Lung (tissue), 12 donors: Measurements from ENCODE around the gene FOXP1. TPM values are rescaled to one million over a fixed set of nuclear protein-coding genes. Genes with fewer than 3 reads are reported as not detected.

Experiments
- ATAC-seq: fragments of 200-7000 bp; cut with Tn5 transposase; one replicate; pipeline ENCODE4 v1.9.1; 2020; ENCODE audit warnings: moderate number of reproducible peaks; ENCODE audit not compliant: insufficient read depth, low FRiP score
- DNase-seq, 3 donors: peaks; one replicate each; pipeline ENCODE4 v3.0.0-alpha.2; 2013 to 2017
- H3K27ac ChIP-seq, 2 donors: one replicate each; pipeline ENCODE4 v1.5.1; 2013; ENCODE audit warnings: mild to moderate bottlenecking in 2 of 2, moderate library complexity in 2 of 2, control low read depth in 1 of 2, inconsistent platforms in 1 of 2, low read depth in 1 of 2, low read length in 1 of 2
- H3K27me3 ChIP-seq, 3 donors: one replicate each; pipeline ENCODE4 v1.5.1; 2013; ENCODE audit warnings: low read length in 2 of 3; ENCODE audit not compliant: control insufficient read depth in 3 of 3, insufficient read depth in 3 of 3
- H3K36me3 ChIP-seq, 4 donors: one replicate each; pipeline ENCODE4 v1.5.1; 2013; ENCODE audit warnings: low read length in 4 of 4, mild to moderate bottlenecking in 1 of 4, moderate library complexity in 1 of 4; ENCODE audit not compliant: control insufficient read depth in 4 of 4, insufficient read depth in 4 of 4
- H3K4me1 ChIP-seq, 5 donors: one replicate each; pipeline ENCODE4 v1.5.1; 2013; ENCODE audit warnings: low read length in 5 of 5, mild to moderate bottlenecking in 2 of 5, moderate library complexity in 1 of 5; ENCODE audit not compliant: control insufficient read depth in 5 of 5, insufficient read depth in 5 of 5
- H3K4me3 ChIP-seq: one replicate; pipeline ENCODE4 v1.5.1; 2013; ENCODE audit warnings: mild to moderate bottlenecking, control low read depth, moderate library complexity
- H3K9ac ChIP-seq, 2 donors: one replicate each; pipeline ENCODE4 v1.5.1; 2013; ENCODE audit warnings: low read length in 2 of 2, control low read depth in 1 of 2; ENCODE audit not compliant: insufficient read depth in 1 of 2
- H3K9me3 ChIP-seq, 4 donors: one replicate each; pipeline ENCODE4 v1.5.1; 2013; ENCODE audit warnings: low read length in 3 of 4, mild to moderate bottlenecking in 1 of 4, moderate library complexity in 1 of 4; ENCODE audit not compliant: control insufficient read depth in 4 of 4, insufficient read depth in 3 of 4
- WGBS, 2 donors: extraction: QIAGEN DNeasy Blood & Tissue Kit; methylation state at CpG; one replicate each; pipeline ENCODE4 v1.1.7; 2013; 5-methylcytosine and 5-hydroxymethylcytosine counted together
- polyA plus RNA-seq, 2 donors: library from polyadenylated mRNA; stranded (reverse); fragments of 200-250 nt; gene quantifications; one replicate each; pipeline ENCODE4 v1.2.1, GENCODE V29; 2013
- total RNA-seq, 2 donors: library from RNA; depleted of rRNA in 1 of 2; stranded (reverse); fragments of >200 nt in 1 of 2; gene quantifications; one replicate each; pipeline ENCODE4 v1.2.1, GENCODE V29; 2014 to 2021
- TF ChIP-seq, protein P1 (sequence below): IDR thresholded peaks from 2 replicates; pipeline ENCODE4 v1.5.1; 2012; ENCODE audit warnings: mild to moderate bottlenecking; ENCODE audit errors: control extremely low read depth, extremely low read depth
- donor health status: control.
- donor health status: control.
- donor health status: Bipolar disorder and iron deficiency.
- donor health status: healthy.
- donor health status: DM: yes; HTN: yes; CAD: no.

Gene FOXP1
- total and polyA plus RNA-seq, 4 donors: 13.8 to 287 (median 73.9) TPM

GRCh38 chr3:71395927-71396695 is 187.4 kb downstream of the FOXP1 start:
- DNase-seq (no peak), ATAC-seq (peak; percentile 42)
- peaks cover 8 to 26% (median 20%) of the 10 kb centered on the region in 5 donors for H3K4me1 ChIP-seq
- H3K9ac ChIP-seq: no peak overlapping the region
- H3K4me3 ChIP-seq: no peak overlapping the region
- no peaks in the 10 kb centered on the region for H3K27me3 ChIP-seq
- TF ChIP-seq, protein P1, sequence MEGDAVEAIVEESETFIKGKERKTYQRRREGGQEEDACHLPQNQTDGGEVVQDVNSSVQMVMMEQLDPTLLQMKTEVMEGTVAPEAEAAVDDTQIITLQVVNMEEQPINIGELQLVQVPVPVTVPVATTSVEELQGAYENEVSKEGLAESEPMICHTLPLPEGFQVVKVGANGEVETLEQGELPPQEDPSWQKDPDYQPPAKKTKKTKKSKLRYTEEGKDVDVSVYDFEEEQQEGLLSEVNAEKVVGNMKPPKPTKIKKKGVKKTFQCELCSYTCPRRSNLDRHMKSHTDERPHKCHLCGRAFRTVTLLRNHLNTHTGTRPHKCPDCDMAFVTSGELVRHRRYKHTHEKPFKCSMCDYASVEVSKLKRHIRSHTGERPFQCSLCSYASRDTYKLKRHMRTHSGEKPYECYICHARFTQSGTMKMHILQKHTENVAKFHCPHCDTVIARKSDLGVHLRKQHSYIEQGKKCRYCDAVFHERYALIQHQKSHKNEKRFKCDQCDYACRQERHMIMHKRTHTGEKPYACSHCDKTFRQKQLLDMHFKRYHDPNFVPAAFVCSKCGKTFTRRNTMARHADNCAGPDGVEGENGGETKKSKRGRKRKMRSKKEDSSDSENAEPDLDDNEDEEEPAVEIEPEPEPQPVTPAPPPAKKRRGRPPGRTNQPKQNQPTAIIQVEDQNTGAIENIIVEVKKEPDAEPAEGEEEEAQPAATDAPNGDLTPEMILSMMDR: no peak
- no peaks in the 10 kb centered on the region for H3K9me3 ChIP-seq
- no peaks in the 10 kb centered on the region for H3K36me3 ChIP-seq
- WGBS, 2 donors: 54 to 59% methylated on average over 7 of the region's 7 CpGs
- peak overlapping the region in 1 of 2 donors; percentile 52 for H3K27ac ChIP-seq

DNA sequence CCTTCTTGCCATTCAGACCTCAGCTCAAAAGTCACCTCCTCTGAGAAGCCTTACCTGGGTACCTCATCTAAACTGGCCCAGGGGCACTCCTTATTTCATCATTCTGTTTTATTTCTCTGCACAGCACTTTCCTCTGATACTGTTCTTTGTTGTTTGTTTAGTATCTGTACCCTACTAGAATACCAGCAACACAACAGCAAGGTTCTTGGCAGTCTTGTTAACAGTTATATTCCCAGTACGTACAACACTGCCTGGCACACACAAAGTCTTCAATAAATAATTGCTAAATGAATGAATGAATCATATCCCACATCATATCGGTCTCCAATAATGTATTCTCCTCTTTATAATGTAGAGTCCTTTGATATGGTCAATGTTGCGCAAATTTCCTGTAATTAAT is 188.1 kb downstream of the FOXP1 start:
- Histone ChIP-seq H3K27me3 (no peaks in the 10 kb centered on the region), H3K36me3 (no peaks in the 10 kb centered on the region), H3K4me1 (peaks cover 8 to 29% (median 21%) of the 10 kb centered on the region in 5 donors), H3K4me3 (no peak overlapping the region), H3K9ac (no peak overlapping the region), H3K27ac (no peak overlapping the region), H3K9me3 (no peaks in the 10 kb centered on the region)
- TF ChIP-seq, protein P1: no peak
- WGBS, 2 donors: 64 to 71% methylated on average over 3 of the region's 3 CpGs
- ATAC-seq: no peak
- no peak for DNase-seq

DNA sequence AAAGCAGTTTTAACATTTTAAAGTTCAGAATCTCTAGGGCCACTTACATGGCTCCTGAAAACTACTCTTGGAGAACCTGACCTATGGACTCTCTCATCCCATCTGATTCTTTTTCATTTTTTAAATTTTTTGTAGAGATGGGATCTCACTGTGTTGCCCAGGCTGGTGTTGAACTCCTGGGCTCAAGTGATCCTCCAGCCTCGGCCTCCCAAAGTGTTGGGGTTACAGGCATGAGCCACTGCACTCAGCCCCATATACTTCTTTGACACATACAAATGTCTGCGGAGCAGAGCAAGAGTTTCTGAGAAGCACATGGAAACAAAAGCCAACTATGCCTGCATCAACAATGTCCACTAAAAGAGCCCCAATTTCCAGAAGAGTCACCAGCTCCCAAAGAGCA is 189.8 kb downstream of the FOXP1 start:
- H3K36me3 ChIP-seq: no peaks in the 10 kb centered on the region
- peaks cover 14 to 33% (median 25%) of the 10 kb centered on the region in 5 donors for H3K4me1 ChIP-seq
- ATAC-seq: no peak

More for the DNA sequence above, 189.8 kb downstream of the FOXP1 start:
- no peak overlapping the region for H3K4me3 ChIP-seq
- TF ChIP-seq, protein P1: no peak
- H3K27me3 ChIP-seq: no peaks in the 10 kb centered on the region
- no peaks in the 10 kb centered on the region for H3K9me3 ChIP-seq
- H3K9ac ChIP-seq: no peak overlapping the region
- 96 to 98% methylated on average over 2 of the region's 2 CpGs for WGBS, 2 donors
- DNase-seq: no peak
- H3K27ac ChIP-seq: no peak overlapping the region
